ENCODE results near the gene MUC5AC.

GRCh38 chr11:1113405-1114201 lies 44.1 kb upstream of the MUC5AC start:
- TF ChIP-seq POLR2A (IDR thresholded peaks at IDR 0.05; ENCODE audit: borderline replicate concordance, extremely low read depth, insufficient read depth, insufficient read length) (no peak), RAD21 (IDR thresholded peaks at IDR 0.05; ENCODE audit: low read depth) (no peak), EZH2 (IDR thresholded peaks at IDR 0.05) (no peak), YY1 (IDR thresholded peaks at IDR 0.05; ENCODE audit: extremely low read depth, insufficient replicate concordance, low read depth, low read length) (no peak), CTCF (IDR thresholded peaks at IDR 0.05 in 2 of 3, conservative IDR thresholded peaks at IDR 0.05 in 1 of 3; ENCODE audit: borderline replicate concordance in 1 of 3, insufficient read depth in 1 of 3, low read depth in 2 of 3, low read length in 2 of 3) (no peak), CEBPB (IDR thresholded peaks at IDR 0.05; ENCODE audit: low read depth) (no peak)
